H1 (cell line): ENCODE data around the gene LUC7L3. TPM values are rescaled to one million over a fixed set of nuclear protein-coding genes. Genes with fewer than 3 reads are reported as not detected.

Experiments
- BCL11A ChIP-seq, 2 experiments: IDR thresholded peaks; one replicate each; pipeline ENCODE4 v1.6.1; 2011; ENCODE audit warnings: low read depth in 2 of 2, low read length in 2 of 2, mild to moderate bottlenecking in 2 of 2
- CBX5 ChIP-seq: fragments of 300-800, 300-1000 bp; sonication (generic); IDR thresholded peaks from 2 replicates; pipeline ENCODE4 v1.7.1; 2016; ENCODE audit warnings: antibody characterized with exemption, low read length, low read depth
- E2F6 ChIP-seq: IDR thresholded peaks from 2 replicates; pipeline ENCODE4 v1.6.1; 2012; ENCODE audit warnings: inconsistent platforms
- KDM1A ChIP-seq: fragments of 200-600, 300-600 bp; sonication (generic); IDR thresholded peaks from 2 replicates; pipeline ENCODE4 v1.7.1; 2016; ENCODE audit warnings: mild to moderate bottlenecking, low read length, borderline replicate concordance
- SP4 ChIP-seq: IDR thresholded peaks from 2 replicates; pipeline ENCODE4 v1.6.1; 2012; ENCODE audit warnings: low read length, inconsistent platforms
- ZNF274 ChIP-seq: IDR thresholded peaks from 2 replicates; pipeline ENCODE4 v1.7.0; 2012; ENCODE audit warnings: low read length, borderline replicate concordance; ENCODE audit errors: extremely low read depth
- polyA plus RNA-seq, 7 experiments: library from polyadenylated mRNA; depleted of rRNA in 3 of 7; stranded (reverse) in 5 of 7; unstranded in 2 of 7; fragments of >200 nt in 5 of 7; fragments of 200-250 nt in 2 of 7; gene quantifications; 1 replicate in 5 of 7; 2 replicates in 1 of 7; 4 replicates in 1 of 7; pipeline versions ENCODE4 v1.2.1 to v1.2.3, GENCODE V29; 2011 to 2013; ENCODE audit warnings: missing spikeins in 2 of 7, mixed read lengths in 2 of 7
- total RNA-seq: library from RNA; stranded (reverse); fragmentation: NEBNext Ultra II Directional; extraction: Animal tissue kit (Norgen Biotek cat#: 25700); gene quantifications from 2 replicates; pipeline ENCODE4 v1.2.1, GENCODE V29; 2021

Gene LUC7L3
- total and polyA plus RNA-seq, 2 of the 8 experiments (the other 6 are each of a cell fraction or from before 2014, with no cell fraction given), result 102 to 126 TPM

GRCh38 chr17:50771991-50772785 is 52.8 kb downstream of the LUC7L3 start (continued):
- TF ChIP-seq CBX5, result no peak
- no peak for TF ChIP-seq BCL11A (IDR thresholded peaks at IDR 0.05; ENCODE audit: low read depth in 2 of 2, low read length in 2 of 2)
- TF ChIP-seq KDM1A, result no peak
- no peak for TF ChIP-seq E2F6
- TF ChIP-seq ZNF274, result no peak
- TF ChIP-seq SP4, result no peak
